SKM-1 (cell line): Measurements from ENCODE around the gene MSLN.
"Not testable (repeated sequence)": the region's sequence is repeated elsewhere in the genome, so short reads cannot be mapped to it uniquely, and the experiment has no call there.

Experiments
- DNase-seq: peaks from one replicate; lab custom pipeline; 2025; ENCODE audit not compliant: unreplicated experiment; lab: John Stamatoyannopoulos, UW

The MSLN gene

GRCh38 chr16:772959-773358, 12.4 kb downstream of the MSLN start:
- no peak for DNase-seq

GRCh38 chr16:774086-775001, 13.8 kb downstream of the MSLN start:
- no peak for DNase-seq

GRCh38 chr16:775236-775796, 14.8 kb downstream of the MSLN start:
- no peak for DNase-seq

GRCh38 chr16:776298-776697, 15.8 kb downstream of the MSLN start:
- not testable (repeated sequence) for DNase-seq

GRCh38 chr16:776824-777223, 16.3 kb downstream of the MSLN start:
- no peak for DNase-seq

GRCh38 chr16:777826-778225, 17.3 kb downstream of the MSLN start:
- DNase-seq, result no peak

GRCh38 chr16:778447-778846, 17.9 kb downstream of the MSLN start:
- DNase-seq, result no peak

GRCh38 chr16:778909-779527, 18.5 kb downstream of the MSLN start:
- no peak for DNase-seq

GRCh38 chr16:779561-779960, 19.0 kb downstream of the MSLN start:
- DNase-seq, result no peak

GRCh38 chr16:780296-780695, 19.8 kb downstream of the MSLN start:
- no peak for DNase-seq

GRCh38 chr16:781346-782010, 20.9 kb downstream of the MSLN start:
- no peak for DNase-seq

GRCh38 chr16:782258-782657, 21.7 kb downstream of the MSLN start:
- no peak for DNase-seq

GRCh38 chr16:782766-783403, 22.4 kb downstream of the MSLN start:
- DNase-seq, result no peak

- DNase-seq, result no peak
Observed at GRCh38 chr16:783404-784161, 23.0 kb downstream of the MSLN start.

GRCh38 chr16:784431-784830, 23.9 kb downstream of the MSLN start:
- DNase-seq, result no peak

- DNase-seq, result peak; percentile 29
Observed at GRCh38 chr16:785563-786535, 25.3 kb downstream of the MSLN start.

- no peak for DNase-seq
Observed at GRCh38 chr16:787321-787966, 26.9 kb downstream of the MSLN start.

- no peak for DNase-seq
Observed at GRCh38 chr16:787978-788398, 27.5 kb downstream of the MSLN start, which contains the start of gene RPUSD1. RPUSD1 (minus strand) TSS chr16:788381; CDS start chr16:787737, 644 bp downstream.
